PFSK-1 (cell line): ENCODE measurements around the gene SIGLEC11.

Experiments
- FOXP2 ChIP-seq: optimal IDR thresholded peaks from 2 replicates; pipeline ENCODE3; 2011; ENCODE audit warnings: borderline replicate concordance, control low read depth, inconsistent platforms; ENCODE audit not compliant: insufficient read depth; ENCODE audit errors: extremely low read length, extremely low read depth
- POLR2AphosphoS5 ChIP-seq: IDR thresholded peaks from 2 replicates; pipeline ENCODE4 v1.6.1; 2012; ENCODE audit warnings: low read depth, mild to moderate bottlenecking, control low read depth, low read length, moderate library complexity
- REST ChIP-seq, 2 experiments: IDR thresholded peaks; 2 replicates each; pipeline versions ENCODE4 v1.6.1 to v1.8.0; 2011 to 2012; ENCODE audit warnings: low read depth in 2 of 2, low read length in 2 of 2, control low read depth in 1 of 2, inconsistent platforms in 1 of 2, mild to moderate bottlenecking in 1 of 2, moderate library complexity in 1 of 2; ENCODE audit not compliant: insufficient read depth in 1 of 2
- SIN3A ChIP-seq: IDR thresholded peaks from 2 replicates; pipeline ENCODE4 v1.6.1; 2012; ENCODE audit warnings: mild to moderate bottlenecking, low read length, moderate library complexity, borderline replicate concordance; ENCODE audit not compliant: insufficient read depth
- TAF1 ChIP-seq: IDR thresholded peaks from 2 replicates; pipeline ENCODE4 v1.6.1; 2012; ENCODE audit warnings: low read length, control low read depth, borderline replicate concordance; ENCODE audit not compliant: insufficient read depth

The SIGLEC11 gene

GRCh38 chr19:49918089-49918488 is 42.9 kb downstream of the SIGLEC11 start:
- no peak for TF ChIP-seq SIN3A
- no peak for TF ChIP-seq TAF1
- no peak for TF ChIP-seq FOXP2
- no peak for TF ChIP-seq REST (IDR thresholded peaks at IDR 0.05; ENCODE audit: insufficient read depth in 1 of 2, low read depth in 2 of 2, low read length in 2 of 2)
- no peak for TF ChIP-seq POLR2AphosphoS5

DNA sequence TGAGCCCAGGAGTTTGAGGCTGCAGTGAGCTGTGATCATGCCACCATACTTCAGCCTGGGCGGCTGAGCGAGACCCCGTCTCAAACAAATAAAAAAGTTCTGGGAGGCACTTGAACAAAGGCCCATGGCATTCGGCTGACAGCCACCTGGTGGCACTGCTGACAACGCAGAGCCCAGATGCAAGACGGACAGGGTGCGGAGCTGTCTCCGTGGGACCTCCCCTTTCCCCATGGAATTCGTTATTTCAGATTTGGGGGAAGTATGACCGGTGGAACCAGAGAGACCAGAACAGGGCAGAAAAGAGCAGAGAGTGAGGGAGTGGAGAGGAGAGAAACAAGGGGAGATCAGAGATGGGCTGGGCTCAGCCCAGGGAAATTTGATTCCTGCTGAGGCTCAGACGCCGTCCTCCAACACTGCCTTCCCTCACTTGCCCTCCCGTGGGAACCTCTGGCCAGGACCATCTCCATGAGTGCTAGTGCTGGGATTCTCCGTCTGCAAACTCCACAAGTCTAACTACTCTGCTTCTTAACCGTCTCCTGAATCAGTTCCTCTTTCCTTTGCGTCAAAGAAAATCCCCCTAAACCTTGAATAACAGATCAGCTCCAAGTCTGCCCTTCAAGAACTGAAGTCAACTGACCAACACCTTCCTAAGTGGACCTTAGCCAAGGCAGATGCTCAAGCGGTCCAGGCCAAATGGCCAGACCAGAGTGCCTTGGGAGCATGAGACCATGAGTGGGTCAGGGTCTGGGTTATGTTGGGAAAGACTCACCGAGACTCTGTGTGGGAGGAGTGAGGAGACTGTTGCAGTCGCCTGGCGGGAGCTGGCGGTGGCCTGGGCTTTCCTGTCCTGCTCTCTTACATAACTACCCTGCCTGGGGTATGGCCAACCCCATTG is 43.9 kb downstream of the SIGLEC11 start:
- TF ChIP-seq POLR2AphosphoS5 (0 out of 2 replicates have a peak, but pooled peaks have one; percentile 14), REST (IDR thresholded peaks at IDR 0.05; ENCODE audit: insufficient read depth in 1 of 2, low read depth in 2 of 2, low read length in 2 of 2) (no peak)

DNA sequence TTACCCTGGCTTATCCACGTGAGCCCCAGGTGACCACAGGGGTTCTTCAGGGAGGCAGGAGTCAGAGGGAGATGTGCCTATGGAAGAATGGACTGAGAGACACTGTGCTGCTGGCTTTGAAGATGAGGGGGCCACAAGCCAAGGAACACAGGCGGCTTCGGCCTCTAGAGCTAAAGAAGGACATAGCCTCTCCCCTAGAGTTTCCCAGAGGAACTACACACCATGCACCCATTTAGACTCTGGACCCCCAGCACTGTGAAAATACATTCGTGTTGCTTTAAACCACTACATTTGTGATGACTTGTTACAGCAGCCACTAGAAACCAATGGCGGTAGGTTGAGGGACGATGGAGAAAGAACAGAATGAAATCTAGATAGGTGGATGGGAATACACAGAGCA is 45.7 kb downstream of the SIGLEC11 start:
- TF ChIP-seq REST (IDR thresholded peaks at IDR 0.05; ENCODE audit: insufficient read depth in 1 of 2, low read depth in 2 of 2, low read length in 2 of 2) (no peak), SIN3A (no peak), TAF1 (no peak), POLR2AphosphoS5 (no peak), FOXP2 (no peak)

- TF ChIP-seq REST (IDR thresholded peaks at IDR 0.05; ENCODE audit: insufficient read depth in 1 of 2, low read depth in 2 of 2, low read length in 2 of 2) (no peak), TAF1 (no peak), POLR2AphosphoS5 (no peak), FOXP2 (no peak), SIN3A (no peak)
Observed at GRCh38 chr19:49913720-49914119, 47.3 kb downstream of the SIGLEC11 start.
